Heart left ventricle (tissue), 16 donors: ENCODE results near the gene GUCA2A. TPM values are rescaled to one million over a fixed set of nuclear protein-coding genes. Genes with fewer than 3 reads are reported as not detected.
"Not testable (repeated sequence)": the region's sequence is repeated elsewhere in the genome, so short reads cannot be mapped to it uniquely, and the experiment has no call there.

ENCODE experiments used
- ATAC-seq, 4 donors: fragments of 200-7000 bp; cut with Tn5 transposase; one replicate each; pipeline ENCODE4 v1.9.1; 2020 to 2022; ENCODE audit warnings: moderate library complexity in 4 of 4, mild to moderate bottlenecking in 3 of 4, moderate number of reproducible peaks in 1 of 4
- DNase-seq, 5 donors: peaks; one replicate each; pipeline ENCODE4 v3.0.0-alpha.2; 2020
- H3K27ac ChIP-seq, 12 donors: fragments of 200-600 bp; sonication (generic) in 4 of 12; one replicate each; pipeline versions ENCODE4 v1.5.0 to v1.8.0; 2016 to 2022; ENCODE audit warnings: mild to moderate bottlenecking in 2 of 12
- H3K27me3 ChIP-seq, 9 donors: fragments of 200-600 bp; sonication (generic) in 2 of 9; one replicate each; pipeline versions ENCODE4 v1.5.1 to v1.8.0; 2016 to 2022; ENCODE audit warnings: mild to moderate bottlenecking in 3 of 9
- H3K36me3 ChIP-seq, 9 donors: fragments of 200-600 bp; sonication (generic) in 2 of 9; one replicate each; pipeline versions ENCODE4 v1.5.0 to v1.8.0; 2018 to 2022; ENCODE audit warnings: mild to moderate bottlenecking in 2 of 9
- H3K4me1 ChIP-seq, 12 donors: fragments of 200-600 bp; sonication (generic) in 4 of 12; one replicate each; pipeline versions ENCODE4 v1.5.0 to v1.8.0; 2016 to 2022; ENCODE audit warnings: mild to moderate bottlenecking in 3 of 12
- H3K4me3 ChIP-seq, 12 donors: fragments of 200-600 bp; sonication (generic) in 4 of 12; one replicate each; pipeline versions ENCODE4 v1.5.0 to v1.8.0; 2017 to 2022; ENCODE audit warnings: mild to moderate bottlenecking in 9 of 12, moderate library complexity in 4 of 12
- H3K9me3 ChIP-seq, 12 donors: fragments of 200-600 bp; sonication (generic) in 4 of 12; one replicate each; pipeline versions ENCODE4 v1.5.0 to v1.8.0; 2016 to 2022; ENCODE audit warnings: mild to moderate bottlenecking in 1 of 12
- CTCF ChIP-seq, 12 donors: fragments of 200-600 bp; sonication (generic) in 4 of 12; IDR thresholded peaks; one replicate each; pipeline versions ENCODE4 v1.5.0 to v1.8.0; 2018 to 2022; ENCODE audit warnings: antibody characterized with exemption in 12 of 12, mild to moderate bottlenecking in 5 of 12
- POLR2A ChIP-seq, 2 donors: fragments of 450-650 bp; IDR thresholded peaks; one replicate each; pipeline ENCODE4 v1.6.1; 2017; ENCODE audit warnings: antibody characterized with exemption in 2 of 2, mild to moderate bottlenecking in 2 of 2, moderate library complexity in 2 of 2
- WGBS, 4 donors: extraction: QIAGEN DNeasy Blood & Tissue Kit in 2 of 4; methylation state at CpG; one replicate each; pipeline versions ENCODE4 v1.1.5 to v1.1.7; 2013 to 2018; 5-methylcytosine and 5-hydroxymethylcytosine counted together
- intact Hi-C, 10 donors: fragments of 100-400 bp; cut with DNase I; formaldehyde crosslinking; loops; one replicate each; pipeline versions ENCODE4 v1.11.1 to v1.14.2; 2022
- polyA plus RNA-seq, 2 donors: library from polyadenylated mRNA; stranded (reverse); fragments of 200-250 nt; gene quantifications; one replicate each; pipeline ENCODE4 v1.2.3, GENCODE V29; 2013
- total RNA-seq, 9 donors: library from RNA; depleted of rRNA in 2 of 9; stranded (reverse); fragments of >200 nt in 2 of 9; fragmentation: NEBNext Ultra II Directional in 3 of 9; extraction: Animal tissue kit (Norgen Biotek cat#: 25700) in 3 of 9; gene quantifications; one replicate each; pipeline versions ENCODE4 v1.1.0 to v1.2.4, GENCODE V29; 2016 to 2023
- donor health status: ischemic (EF 13 %, LVEDD 7.1; RV severe dilation, severe dysfunction).
- donor health status: healthy with polysubstance abuse.
- donor health status: DM: no; HTN: yes; CAD: no.
- donor health status: DM: no; HTN: no; CAD: no.
- donor health status: ischemic (EF 25% LVEDD 6.9; RV normal size, moderate dysfunction).
- donor health status: ischemic (EF 25% LVEDD 5.7; RV mildly dilated, moderate dysfunction).
- donor health status: healthy.
- donor health status: DM: yes; HTN: yes; CAD: no.
- donor health status: ischemic (EF 35%, LVEDD 5.7; RV mildly dilated, moderate dysfunction).
- donor health status: nonischemic (EF 11% LVEDD 7.7; RV severe dilation, severe dysfunction).
- donor health status: DM: yes; HTN: yes; CAD: no.
- donor health status: PGD.
- donor health status: ischemic (EF 29% LVEDD 5.4; RV normal size, mild dysfunction).
- donor health status: nonischemic (EF 23%, LVEDD 6.1; RV moderate dilation, normal function).

Gene GUCA2A
- total and polyA plus RNA-seq, 11 donors, result not detected

- Histone ChIP-seq H3K27ac (no peak overlapping the region), H3K4me3 (no peak overlapping the region), H3K9me3 (peaks cover 0 to 21% (median 0%) of the 10 kb centered on the region in 12 donors), H3K36me3 (peaks cover 0 to 9% (median 0%) of the 10 kb centered on the region in 9 donors), H3K4me1 (peaks cover 0 to 45% (median 30%) of the 10 kb centered on the region in 12 donors), H3K27me3 (no peaks in the 10 kb centered on the region)
- ATAC-seq, result peak in 1 of 4 donors; percentile 13
- 38 to 64% (median 60%) methylated on average over 4 to 6 of the region's 6 CpGs for WGBS, 4 donors
- no peak for TF ChIP-seq CTCF (IDR thresholded peaks at IDR 0.05)
- no peak for TF ChIP-seq POLR2A (IDR thresholded peaks at IDR 0.05)
- no peak for DNase-seq
- intact Hi-C loops, result loop anchor here in 1 of 10 donors (10.0 kb wide), 1 partner anchor 65 kb away; no protein-coding TSS in a partner anchor
Observed at GRCh38 chr1:42209526-42210251, 45.1 kb upstream of the GUCA2A start.

GRCh38 chr1:42206930-42207329 is 42.4 kb upstream of the GUCA2A start:
- 94 to 98% (median 97%) methylated on average over 2 of the region's 2 CpGs for WGBS, 4 donors
- ATAC-seq, result not testable (repeated sequence)
- H3K9me3 ChIP-seq, result peaks cover 0 to 13% (median 6%) of the 10 kb centered on the region in 12 donors

GRCh38 chr1:42206164-42206563 is 41.6 kb upstream of the GUCA2A start:
- Histone ChIP-seq H3K27ac (no peak overlapping the region), H3K4me1 (peaks cover 0 to 36% (median 19%) of the 10 kb centered on the region in 12 donors), H3K27me3 (no peaks in the 10 kb centered on the region), H3K9me3 (peaks cover 0 to 20% (median 10%) of the 10 kb centered on the region in 12 donors), H3K4me3 (no peak overlapping the region), H3K36me3 (peaks cover 0 to 26% (median 4%) of the 10 kb centered on the region in 9 donors)
- intact Hi-C loops, result no loop called here
- DNase-seq (no peak), ATAC-seq (no peak)
- no peak for TF ChIP-seq POLR2A (IDR thresholded peaks at IDR 0.05)
- TF ChIP-seq CTCF (IDR thresholded peaks at IDR 0.05), result no peak
- 83 to 91% (median 87%) methylated on average over 3 of the region's 3 CpGs for WGBS, 4 donors

More at GRCh38 chr1:42206930-42207329, 42.4 kb upstream of the GUCA2A start:
- H3K27ac ChIP-seq, DNase-seq, H3K4me3 ChIP-seq, intact Hi-C loops, H3K27me3 ChIP-seq: not testable (repeated sequence)
- Histone ChIP-seq H3K4me1 (peaks cover 0 to 39% (median 22%) of the 10 kb centered on the region in 12 donors), H3K36me3 (peaks cover 0 to 21% (median 3%) of the 10 kb centered on the region in 9 donors)

GRCh38 chr1:42201986-42202385 is 37.4 kb upstream of the GUCA2A start:
- H3K27me3 ChIP-seq, result no peaks in the 10 kb centered on the region
- H3K9me3 ChIP-seq, result peaks cover 0 to 21% (median 10%) of the 10 kb centered on the region in 12 donors
- no peak for TF ChIP-seq POLR2A (IDR thresholded peaks at IDR 0.05)
- no peak for TF ChIP-seq CTCF (IDR thresholded peaks at IDR 0.05)
- peaks cover 0 to 1% (median 0%) of the 10 kb centered on the region in 12 donors for H3K4me1 ChIP-seq
- peaks cover 0 to 54% (median 21%) of the 10 kb centered on the region in 9 donors for H3K36me3 ChIP-seq
- DNase-seq (no peak), ATAC-seq (no peak)
- no peak overlapping the region for H3K27ac ChIP-seq
- intact Hi-C loops, result no loop called here
- H3K4me3 ChIP-seq, result no peak overlapping the region
